GM19035 (cell line): Measurements from ENCODE around the gene TCERG1L.
"Not testable (repeated sequence)": the region's sequence is repeated elsewhere in the genome, so short reads cannot be mapped to it uniquely, and the experiment has no call there.

ENCODE experiments used
- ATAC-seq: cut with Tn5 transposase; IDR thresholded peaks from one replicate; pipeline ENCODE4 v1.9.1; 2021; ENCODE audit not compliant: unreplicated experiment

Gene TCERG1L

GRCh38 chr10:131187926-131188325, 123.6 kb downstream of the TCERG1L start:
- no peak for ATAC-seq

GRCh38 chr10:131187274-131187673, 124.2 kb downstream of the TCERG1L start:
- ATAC-seq, result no peak

- no peak for ATAC-seq
Measured at GRCh38 chr10:131186547-131187253, 124.8 kb downstream of the TCERG1L start.

GRCh38 chr10:131184503-131184902, 127.0 kb downstream of the TCERG1L start:
- ATAC-seq, result no peak

- ATAC-seq, result no peak
Measured at GRCh38 chr10:131183546-131184045, 127.9 kb downstream of the TCERG1L start.

GRCh38 chr10:131181456-131181855, 130.1 kb downstream of the TCERG1L start:
- ATAC-seq, result no peak

- ATAC-seq, result no peak
Measured at GRCh38 chr10:131180740-131181415, 130.6 kb downstream of the TCERG1L start.

GRCh38 chr10:131180086-131180485, 131.4 kb downstream of the TCERG1L start:
- ATAC-seq, result no peak

GRCh38 chr10:131179361-131179760, 132.2 kb downstream of the TCERG1L start:
- no peak for ATAC-seq

- no peak for ATAC-seq
Measured at GRCh38 chr10:131178521-131179331, 132.8 kb downstream of the TCERG1L start.

GRCh38 chr10:131177431-131178327, 133.8 kb downstream of the TCERG1L start:
- ATAC-seq, result no peak

GRCh38 chr10:131176907-131177306, 134.6 kb downstream of the TCERG1L start:
- ATAC-seq, result no peak

- ATAC-seq, result not testable (repeated sequence)
Measured at GRCh38 chr10:131176324-131176723, 135.2 kb downstream of the TCERG1L start.

- no peak for ATAC-seq
Measured at GRCh38 chr10:131175891-131176290, 135.6 kb downstream of the TCERG1L start.

- no peak for ATAC-seq
Measured at GRCh38 chr10:131174651-131175540, 136.6 kb downstream of the TCERG1L start.

- no peak for ATAC-seq
Measured at GRCh38 chr10:131174211-131174565, 137.3 kb downstream of the TCERG1L start.

- no peak for ATAC-seq
Measured at GRCh38 chr10:131173484-131174210, 137.9 kb downstream of the TCERG1L start.

- no peak for ATAC-seq
Measured at GRCh38 chr10:131172433-131172832, 139.1 kb downstream of the TCERG1L start.

- no peak for ATAC-seq
Measured at GRCh38 chr10:131169146-131169545, 142.4 kb downstream of the TCERG1L start.
